Neuronal stem cell (in vitro differentiated cells): ENCODE measurements around the gene IL17C. TPM values are rescaled to one million over a fixed set of nuclear protein-coding genes. Genes with fewer than 3 reads are reported as not detected.

Experiments used
- DNase-seq: peaks from one replicate; pipeline ENCODE4 v3.0.0-alpha.2; 2013; ENCODE audit warnings: low spot score
- H2AFZ ChIP-seq: one replicate; pipeline ENCODE4 v1.6.1; 2013; ENCODE audit warnings: mild to moderate bottlenecking, low read length, inconsistent platforms
- H2AK5ac ChIP-seq: 2 replicates; pipeline ENCODE4 v1.6.1; 2013; ENCODE audit warnings: low read depth, mild to moderate bottlenecking, inconsistent platforms, low read length, moderate library complexity, mixed read lengths
- H2BK120ac ChIP-seq: 2 replicates; pipeline ENCODE4 v1.6.1; 2013; ENCODE audit warnings: low read depth, mild to moderate bottlenecking, inconsistent platforms, low read length, moderate library complexity, mixed read lengths
- H2BK12ac ChIP-seq: one replicate; pipeline ENCODE4 v1.6.1; 2013; ENCODE audit warnings: low read length, inconsistent platforms
- H2BK15ac ChIP-seq: 2 replicates; pipeline ENCODE4 v1.6.1; 2013; ENCODE audit warnings: mild to moderate bottlenecking, low read length, inconsistent platforms, mixed read lengths
- H2BK5ac ChIP-seq: one replicate; pipeline ENCODE4 v1.6.1; 2013; ENCODE audit warnings: inconsistent platforms, mild to moderate bottlenecking, low read length, moderate library complexity
- H3K14ac ChIP-seq: one replicate; pipeline ENCODE4 v1.6.1; 2013; ENCODE audit warnings: low read length, inconsistent platforms
- H3K18ac ChIP-seq: 2 replicates; pipeline ENCODE4 v1.6.1; 2013; ENCODE audit warnings: low read length, inconsistent platforms
- H3K23ac ChIP-seq: 2 replicates; pipeline ENCODE4 v1.6.1; 2013; ENCODE audit warnings: low read depth, mild to moderate bottlenecking, mixed read lengths, low read length, inconsistent platforms; ENCODE audit not compliant: poor library complexity
- H3K27ac ChIP-seq: replicated peaks from 3 replicates; pipeline ENCODE4 v1.5.1; 2013; ENCODE audit warnings: low read length, inconsistent platforms
- H3K27me3 ChIP-seq, 3 experiments: 2 replicates each; pipeline ENCODE4 v1.6.1; 2013; ENCODE audit warnings: low read length in 3 of 3, mild to moderate bottlenecking in 2 of 3, inconsistent platforms in 1 of 3, low read depth in 1 of 3, mixed read lengths in 1 of 3, moderate library complexity in 1 of 3; ENCODE audit not compliant: control insufficient read depth in 3 of 3, insufficient read depth in 3 of 3
- H3K36me3 ChIP-seq, 2 donors: replicated peaks in 1 of 2; 2 replicates each; pipeline ENCODE4 v1.6.1; 2013; ENCODE audit warnings: low read length in 2 of 2; ENCODE audit not compliant: control insufficient read depth in 2 of 2, insufficient read depth in 2 of 2
- H3K4ac ChIP-seq: 2 replicates; pipeline ENCODE4 v1.6.1; 2013; ENCODE audit warnings: inconsistent platforms, mild to moderate bottlenecking, low read length, moderate library complexity
- H3K4me1 ChIP-seq, 2 donors: 1 replicate in 1 of 2; 2 replicates in 1 of 2; pipeline ENCODE4 v1.6.1; 2013; ENCODE audit warnings: low read length in 2 of 2, low read depth in 1 of 2; ENCODE audit not compliant: control insufficient read depth in 2 of 2, insufficient read depth in 1 of 2
- H3K4me2 ChIP-seq: one replicate; pipeline ENCODE4 v1.6.1; 2013; ENCODE audit warnings: mild to moderate bottlenecking, low read length, inconsistent platforms; ENCODE audit not compliant: insufficient read depth, poor library complexity, severe bottlenecking
- H3K4me3 ChIP-seq, 2 donors: 2 replicates each; pipeline ENCODE4 v1.5.1; 2013; ENCODE audit warnings: low read length in 2 of 2, mild to moderate bottlenecking in 2 of 2, inconsistent platforms in 1 of 2, moderate library complexity in 1 of 2
- H3K79me1 ChIP-seq: one replicate; pipeline ENCODE4 v1.6.1; 2013; ENCODE audit warnings: low read depth, mild to moderate bottlenecking, inconsistent platforms, low read length, moderate library complexity
- H3K9ac ChIP-seq: one replicate; pipeline ENCODE4 v1.6.1; 2013; ENCODE audit warnings: mild to moderate bottlenecking, low read depth, low read length, inconsistent platforms; ENCODE audit not compliant: poor library complexity
- H3K9me3 ChIP-seq, 2 donors: replicated peaks in 1 of 2; 2 replicates each; pipeline versions ENCODE3 to v1.6.1; 2013; ENCODE audit warnings: low read length in 2 of 2, mild to moderate bottlenecking in 2 of 2, inconsistent platforms in 1 of 2, low read depth in 1 of 2, mixed read lengths in 1 of 2, moderate library complexity in 1 of 2; ENCODE audit not compliant: control insufficient read depth in 2 of 2, insufficient read depth in 1 of 2
- H4K8ac ChIP-seq: one replicate; pipeline ENCODE4 v1.6.1; 2013; ENCODE audit warnings: low read depth, mild to moderate bottlenecking, inconsistent platforms, low read length, moderate library complexity
- H4K91ac ChIP-seq: one replicate; pipeline ENCODE4 v1.6.1; 2013; ENCODE audit warnings: low read length, low read depth, mild to moderate bottlenecking, inconsistent platforms; ENCODE audit not compliant: poor library complexity
- WGBS, 2 donors: extraction: QIAGEN DNeasy Blood & Tissue Kit; methylation state at CpG; one replicate each; pipeline ENCODE4 v1.1.7; 2013; ENCODE audit warnings: missing lambda C conversion rate in 2 of 2, mixed read lengths in 1 of 2; ENCODE audit not compliant: insufficient read length in 2 of 2, insufficient replicate concordance in 1 of 2; ENCODE audit errors: extremely low coverage in 2 of 2; 5-methylcytosine and 5-hydroxymethylcytosine counted together
- polyA plus RNA-seq, 2 experiments: library from polyadenylated mRNA; stranded (reverse); fragments of 200-250 nt; gene quantifications; one replicate each; pipeline ENCODE4 v1.2.3, GENCODE V29; 2013

IL17C gene, protein sequence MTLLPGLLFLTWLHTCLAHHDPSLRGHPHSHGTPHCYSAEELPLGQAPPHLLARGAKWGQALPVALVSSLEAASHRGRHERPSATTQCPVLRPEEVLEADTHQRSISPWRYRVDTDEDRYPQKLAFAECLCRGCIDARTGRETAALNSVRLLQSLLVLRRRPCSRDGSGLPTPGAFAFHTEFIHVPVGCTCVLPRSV
- polyA plus RNA-seq (2013, experiment 1 of 2): 0.06 TPM
- polyA plus RNA-seq (2013, experiment 2 of 2): 0.08 TPM

DNA sequence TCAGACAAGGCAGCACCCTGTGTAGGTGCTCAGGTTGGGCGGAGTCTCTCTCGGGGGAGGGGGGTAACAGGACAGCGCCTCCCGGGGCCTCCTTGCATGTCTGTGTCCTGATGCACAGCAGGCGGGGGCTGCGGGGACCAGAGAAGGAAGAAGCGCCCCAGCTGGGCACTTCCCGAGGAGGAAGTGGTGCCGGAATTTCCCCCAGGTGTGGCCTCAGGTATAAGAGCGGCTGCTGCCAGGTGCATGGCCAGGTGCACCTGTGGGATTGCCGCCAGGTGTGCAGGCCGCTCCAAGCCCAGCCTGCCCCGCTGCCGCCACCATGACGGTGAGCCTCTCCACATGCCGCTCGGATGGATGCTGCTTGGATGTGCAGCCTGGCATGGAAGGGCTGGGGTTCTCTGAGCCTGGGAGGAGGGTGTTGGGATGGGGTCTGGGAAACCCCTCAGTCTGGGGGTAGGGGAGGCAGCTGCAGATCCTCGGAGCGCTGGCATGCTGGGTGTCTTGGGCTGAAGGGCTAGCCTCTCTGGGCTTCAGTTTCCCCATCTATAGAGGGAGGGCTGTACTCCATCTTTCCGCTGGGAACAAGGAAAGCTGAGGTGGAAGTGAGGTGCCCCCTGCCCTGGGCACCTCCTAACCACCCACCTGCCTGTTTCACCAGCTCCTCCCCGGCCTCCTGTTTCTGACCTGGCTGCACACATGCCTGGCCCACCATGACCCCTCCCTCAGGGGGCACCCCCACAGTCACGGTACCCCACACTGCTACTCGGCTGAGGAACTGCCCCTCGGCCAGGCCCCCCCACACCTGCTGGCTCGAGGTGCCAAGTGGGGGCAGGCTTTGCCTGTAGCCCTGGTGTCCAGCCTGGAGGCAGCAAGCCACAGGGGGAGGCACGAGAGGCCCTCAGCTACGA lies at the start of gene IL17C:
IL17C (plus strand) TSS at position 250 of the 908 bp plus-strand sequence; CDS start at position 320, 70 bp downstream.
- Histone ChIP-seq H3K9ac (peak within 1 kb of the TSS; percentile 21), H2BK12ac (peak within 1 kb of the TSS; percentile 88), H2AK5ac (peak within 1 kb of the TSS; percentile 93), H3K36me3 (peaks cover 0 to 6% of the 10 kb centered on the region in 2 donors), H3K18ac (peak within 1 kb of the TSS; percentile 91), H2AFZ (no peak within 1 kb of the TSS), H2BK5ac (peak within 1 kb of the TSS; percentile 24), H3K4me1 (peaks cover 0 to 10% of the 10 kb centered on the region in 2 donors), H3K27ac (no peak within 1 kb of the TSS), H4K8ac (no peak within 1 kb of the TSS), H3K14ac (peak within 1 kb of the TSS; percentile 56), H3K23ac (peak within 1 kb of the TSS; percentile 100), H3K4ac (no peak within 1 kb of the TSS), H4K91ac (no peak within 1 kb of the TSS), H3K4me2 (no peak within 1 kb of the TSS), H2BK120ac (no peak within 1 kb of the TSS), H2BK15ac (peak within 1 kb of the TSS; percentile 67), H3K79me1 (peaks cover 4% of the 10 kb centered on the region), H3K4me3 (peak within 1 kb of the TSS in 1 of 2 donors; percentile 23), H3K9me3 (peaks cover 0 to 1% of the 10 kb centered on the region in 2 donors), H3K27me3 (peaks cover 0 to 50% (median 4%) of the 10 kb centered on the region in 3 experiments)
- WGBS, 2 donors: no CpG with 5 or more reads among the region's 27 CpGs
- no peak for DNase-seq

DNA sequence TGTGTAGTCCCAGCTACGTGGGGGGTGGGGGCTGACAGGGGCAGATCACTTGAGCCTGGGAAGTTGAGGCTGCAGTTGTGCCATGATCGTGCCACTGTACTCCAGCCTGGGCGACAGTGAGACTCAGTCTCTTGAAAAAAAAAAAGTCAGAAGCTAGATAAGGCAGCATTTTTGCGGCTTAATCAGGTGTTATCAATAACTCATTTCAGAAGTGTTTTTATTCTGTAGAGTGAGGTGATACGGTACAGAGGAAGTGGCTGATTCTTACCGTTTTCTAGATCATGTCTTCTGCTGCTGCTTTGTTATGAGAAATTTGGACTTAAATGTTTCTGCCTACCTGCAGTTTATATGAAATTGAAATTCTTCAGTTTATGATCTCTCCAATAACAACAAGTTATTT lies 49.6 kb upstream of the IL17C start:
- Histone ChIP-seq H3K9me3 (no peaks in the 10 kb centered on the region), H3K27me3 (peaks cover 0 to 1% (median 0%) of the 10 kb centered on the region in 3 experiments), H4K8ac (no peak overlapping the region), H2BK5ac (no peak overlapping the region), H3K14ac (no peak overlapping the region), H3K9ac (no peak overlapping the region), H2AFZ (no peak overlapping the region), H2BK15ac (no peak overlapping the region), H3K18ac (no peak overlapping the region), H3K4me1 (no peaks in the 10 kb centered on the region), H3K4me2 (no peak overlapping the region), H3K79me1 (peaks cover 11% of the 10 kb centered on the region), H3K23ac (no peak overlapping the region), H3K27ac (no peak overlapping the region), H3K4me3 (no peak overlapping the region), H3K36me3 (peaks cover 44 to 96% of the 10 kb centered on the region in 2 donors), H2BK120ac (no peak overlapping the region), H4K91ac (no peak overlapping the region), H2BK12ac (no peak overlapping the region), H3K4ac (no peak overlapping the region), H2AK5ac (no peak overlapping the region)
- no CpG with 5 or more reads among the region's 6 CpGs for WGBS, 2 donors
- DNase-seq: no peak

DNA sequence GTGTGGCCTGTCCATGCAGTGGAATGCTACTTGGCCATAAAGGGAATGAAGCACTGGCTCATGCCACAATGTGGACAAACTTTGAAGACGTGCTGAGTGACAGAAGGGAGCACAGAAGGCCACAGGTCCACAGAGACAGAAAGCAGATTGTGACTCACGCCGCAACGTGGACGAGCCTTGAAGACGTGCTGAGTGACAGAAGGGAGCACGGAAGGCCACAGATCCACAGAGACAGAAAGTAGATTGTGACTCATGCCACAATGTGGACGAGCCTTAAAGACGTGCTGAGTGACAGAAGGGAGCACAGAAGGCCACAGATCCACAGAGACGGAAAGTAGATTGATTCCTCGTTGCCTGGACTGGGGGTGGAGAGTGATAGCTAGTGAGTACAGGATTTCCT lies 48.9 kb upstream of the IL17C start:
- no peak overlapping the region for H3K27ac ChIP-seq
- H2BK120ac ChIP-seq: no peak overlapping the region
- peaks cover 47 to 96% of the 10 kb centered on the region in 2 donors for H3K36me3 ChIP-seq
- H3K9me3 ChIP-seq: no peaks in the 10 kb centered on the region
- no peak overlapping the region for H3K23ac ChIP-seq
- H3K4me1 ChIP-seq: no peaks in the 10 kb centered on the region
- no peak overlapping the region for H3K9ac ChIP-seq
- peaks cover 11% of the 10 kb centered on the region for H3K79me1 ChIP-seq
- H2BK5ac ChIP-seq: no peak overlapping the region
- H4K91ac ChIP-seq: peak overlapping the region; percentile 69
- DNase-seq: no peak
- no CpG with 5 or more reads among the region's 11 CpGs for WGBS, 2 donors
- H3K14ac ChIP-seq: no peak overlapping the region
- no peak overlapping the region for H3K4me3 ChIP-seq
- H3K4me2 ChIP-seq: no peak overlapping the region
- no peak overlapping the region for H4K8ac ChIP-seq
- H2AK5ac ChIP-seq: no peak overlapping the region
- H3K4ac ChIP-seq: no peak overlapping the region
- H2BK15ac ChIP-seq: no peak overlapping the region
- H3K18ac ChIP-seq: no peak overlapping the region
- no peak overlapping the region for H2BK12ac ChIP-seq
- peaks cover 0 to 1% (median 0%) of the 10 kb centered on the region in 3 experiments for H3K27me3 ChIP-seq
- H2AFZ ChIP-seq: no peak overlapping the region

DNA sequence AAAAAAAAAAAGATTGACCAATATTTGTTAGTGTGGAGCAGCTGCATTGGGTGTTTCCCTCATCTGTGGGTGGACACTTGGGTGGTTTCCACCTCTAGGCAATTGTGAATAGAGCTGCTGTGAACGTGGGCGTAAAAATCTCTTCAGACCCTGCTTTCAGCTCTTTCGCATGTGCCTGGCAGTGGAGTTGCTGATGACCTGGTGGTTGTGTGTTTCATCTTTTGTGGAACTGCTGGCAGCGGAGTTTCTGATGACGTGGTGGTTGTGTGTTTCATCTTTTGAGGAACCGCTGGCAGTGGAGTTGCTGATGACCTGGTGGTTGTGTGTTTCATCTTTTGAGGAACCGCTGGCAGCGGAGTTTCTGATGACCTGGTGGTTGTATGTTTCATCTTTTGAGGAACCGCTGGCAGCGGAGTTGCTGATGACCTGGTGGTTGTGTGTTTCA lies 46.8 kb upstream of the IL17C start:
- no CpG with 5 or more reads among the region's 10 CpGs for WGBS, 2 donors
- H3K27ac ChIP-seq: no peak overlapping the region
- H3K4me1 ChIP-seq: no peaks in the 10 kb centered on the region
- H2BK15ac ChIP-seq: no peak overlapping the region
- H3K79me1 ChIP-seq: peaks cover 4% of the 10 kb centered on the region
- H2BK12ac ChIP-seq: no peak overlapping the region
- H3K4ac ChIP-seq: no peak overlapping the region
- no peak for DNase-seq
- H2AFZ ChIP-seq: no peak overlapping the region
- H3K36me3 ChIP-seq: peaks cover 40 to 86% of the 10 kb centered on the region in 2 donors
- H4K91ac ChIP-seq: no peak overlapping the region
- no peaks in the 10 kb centered on the region for H3K9me3 ChIP-seq
- no peak overlapping the region for H2AK5ac ChIP-seq
- no peak overlapping the region for H3K4me3 ChIP-seq
- H4K8ac ChIP-seq: no peak overlapping the region
- H3K23ac ChIP-seq: no peak overlapping the region
- H3K27me3 ChIP-seq: peaks cover 0 to 1% (median 0%) of the 10 kb centered on the region in 3 experiments
- no peak overlapping the region for H2BK120ac ChIP-seq
- no peak overlapping the region for H3K18ac ChIP-seq
- H3K9ac ChIP-seq: no peak overlapping the region
- no peak overlapping the region for H3K4me2 ChIP-seq
- no peak overlapping the region for H3K14ac ChIP-seq
- H2BK5ac ChIP-seq: no peak overlapping the region
